ENCODE results near the gene SLC50A1. TPM values are rescaled to one million over a fixed set of nuclear protein-coding genes. Genes with fewer than 3 reads are reported as not detected.

The SLC50A1 gene
- total and polyA plus RNA-seq, 11 donors: 5.4 to 36.0 (median 10.5) TPM

GRCh38 chr1:155173478-155174323 lies 38.0 kb downstream of the SLC50A1 start, which contains the start of gene TRIM46:
Gene TRIM46, plus strand, starts transcription at chr1:155173849. Its CDS starts 118 bp downstream, at chr1:155173967.
- Histone ChIP-seq H3K27ac (peak within 1 kb of the TSS; percentile 83 to 98 (median 94)), H3K4me3 (peak within 1 kb of the TSS; percentile 48 to 98 (median 82)), H3K4me1 (peaks cover 0 to 47% (median 21%) of the 10 kb centered on the region in 12 donors), H3K9me3 (no peaks in the 10 kb centered on the region), H3K36me3 (peaks cover 0 to 31% (median 22%) of the 10 kb centered on the region in 9 donors), H3K27me3 (peaks cover 0 to 28% (median 14%) of the 10 kb centered on the region in 9 donors)
- intact Hi-C loops (cut with DNase I): loop anchor here in 4 of 10 donors (2.0 to 10.0 kb wide), 5 partner anchors 19 to 421 kb away; partner anchors contain the start of gene SLC50A1 (in 1 of the 4)
- ATAC-seq (no peak), DNase-seq (peak in 1 of 5 donors; percentile 27)
- WGBS, 4 donors: 1 to 3% (median 2%) methylated on average over 38 of the region's 38 CpGs
- TF ChIP-seq CTCF (IDR thresholded peaks at IDR 0.05): peak in 2 of 12 donors; percentile 6 to 21
- TF ChIP-seq POLR2A (IDR thresholded peaks at IDR 0.05): no peak

- peaks cover 0 to 22% (median 13%) of the 10 kb centered on the region in 9 donors for H3K36me3 ChIP-seq
- TF ChIP-seq POLR2A (IDR thresholded peaks at IDR 0.05): no peak
- TF ChIP-seq CTCF (IDR thresholded peaks at IDR 0.05): no peak
- peak overlapping the region in 5 of 12 donors; percentile 7 to 96 (median 78) for H3K4me3 ChIP-seq
- no peak for ATAC-seq
- H3K4me1 ChIP-seq: peaks cover 0 to 47% (median 21%) of the 10 kb centered on the region in 12 donors
- WGBS, 4 donors: 6 to 12% (median 8%) methylated on average over 31 to 35 of the region's 35 CpGs
- H3K27ac ChIP-seq: peak overlapping the region in 1 of 12 donors; percentile 42
- intact Hi-C loops (cut with DNase I): loop anchor here in 7 of 10 donors (2.0 to 10.0 kb wide), 6 partner anchors 18 to 420 kb away; partner anchors contain the start of gene SLC50A1 (in 1 of the 7)
- H3K27me3 ChIP-seq: peaks cover 0 to 28% (median 14%) of the 10 kb centered on the region in 9 donors
- H3K9me3 ChIP-seq: no peaks in the 10 kb centered on the region
- no peak for DNase-seq
These were observed 39.0 kb downstream of the SLC50A1 start for GRCh38 chr1:155174324-155175280.

GRCh38 chr1:155175281-155175926 lies 39.8 kb downstream of the SLC50A1 start:
- no peaks in the 10 kb centered on the region for H3K9me3 ChIP-seq
- intact Hi-C loops (cut with DNase I): loop anchor here in 7 of 10 donors (2.0 to 10.0 kb wide), 5 partner anchors 17 to 419 kb away; no protein-coding TSS in a partner anchor

More at GRCh38 chr1:155175281-155175926, 39.8 kb downstream of the SLC50A1 start:
- Histone ChIP-seq H3K36me3 (peaks cover 0 to 14% (median 5%) of the 10 kb centered on the region in 9 donors), H3K27me3 (peaks cover 0 to 28% (median 14%) of the 10 kb centered on the region in 9 donors), H3K4me1 (peaks cover 0 to 47% (median 21%) of the 10 kb centered on the region in 12 donors), H3K4me3 (no peak overlapping the region), H3K27ac (no peak overlapping the region)
- no peak for TF ChIP-seq CTCF (IDR thresholded peaks at IDR 0.05)
- no peak for TF ChIP-seq POLR2A (IDR thresholded peaks at IDR 0.05)
- WGBS, 4 donors: 86 to 90% (median 87%) methylated on average over 12 of the region's 12 CpGs
- DNase-seq (peak in 1 of 5 donors; percentile 18), ATAC-seq (no peak)
